Uterus (tissue), 4 donors: Measurements from ENCODE around the gene MAP3K4. TPM values are rescaled to one million over a fixed set of nuclear protein-coding genes. Genes with fewer than 3 reads are reported as not detected.

Experiments used
- DNase-seq, 2 donors: peaks; one replicate each; pipeline ENCODE4 v3.0.0-alpha.2; 2019 to 2020
- H3K27ac ChIP-seq, 2 donors: fragments of 200-600 bp; sonication (generic); 1 replicate in 1 of 2; 2 replicates in 1 of 2; pipeline ENCODE4 v1.5.1; 2016 to 2018
- H3K27me3 ChIP-seq, 2 donors: fragments of 200-600 bp; sonication (generic); one replicate each; pipeline ENCODE4 v1.5.1; 2018 to 2019; ENCODE audit warnings: control low read depth in 1 of 2
- H3K36me3 ChIP-seq, 2 donors: fragments of 200-600 bp; sonication (generic); one replicate each; pipeline ENCODE4 v1.5.1; 2019; ENCODE audit warnings: control low read depth in 1 of 2
- H3K4me1 ChIP-seq, 2 donors: fragments of 200-600 bp; sonication (generic); one replicate each; pipeline ENCODE4 v1.5.1; 2018 to 2019; ENCODE audit warnings: control low read depth in 1 of 2
- H3K4me3 ChIP-seq, 2 donors: fragments of 200-600 bp; sonication (generic); 1 replicate in 1 of 2; 2 replicates in 1 of 2; pipeline ENCODE4 v1.5.1; 2018 to 2019; ENCODE audit warnings: mild to moderate bottlenecking in 1 of 2
- H3K9me3 ChIP-seq, 2 donors: fragments of 200-600 bp; sonication (generic); one replicate each; pipeline ENCODE4 v1.5.1; 2019; ENCODE audit warnings: control low read depth in 1 of 2
- CTCF ChIP-seq, 4 experiments: fragments of 200-600 bp in 2 of 4; fragments of 450-650 bp in 2 of 4; sonication (generic) in 2 of 4; IDR thresholded peaks; one replicate each; pipeline ENCODE4 v1.5.1; 2016 to 2019; ENCODE audit warnings: antibody characterized with exemption in 4 of 4, mild to moderate bottlenecking in 2 of 4, moderate library complexity in 1 of 4
- POLR2A ChIP-seq, 2 donors: fragments of 450-650 bp; IDR thresholded peaks; one replicate each; pipeline ENCODE4 v1.6.1; 2016; ENCODE audit warnings: antibody characterized with exemption in 2 of 2, mild to moderate bottlenecking in 1 of 2, moderate library complexity in 1 of 2
- intact Hi-C: fragments of 100-400 bp; cut with DNase I; formaldehyde crosslinking; loops from one replicate; pipeline ENCODE4 v1.15.1; 2023; ENCODE audit warnings: low total_unique reads
- total RNA-seq, 4 donors: library from RNA; depleted of rRNA in 3 of 4; stranded (reverse); fragments of >200 nt in 3 of 4; gene quantifications; one replicate each; pipeline versions ENCODE4 v1.1.0 to v1.2.4, GENCODE V29; 2014 to 2023
- donor health status: DM: yes; HTN: yes; CAD: no.

Gene MAP3K4
- total RNA-seq, 4 donors from 2014 or later: 24.1 to 82.9 (median 46.6) TPM

DNA sequence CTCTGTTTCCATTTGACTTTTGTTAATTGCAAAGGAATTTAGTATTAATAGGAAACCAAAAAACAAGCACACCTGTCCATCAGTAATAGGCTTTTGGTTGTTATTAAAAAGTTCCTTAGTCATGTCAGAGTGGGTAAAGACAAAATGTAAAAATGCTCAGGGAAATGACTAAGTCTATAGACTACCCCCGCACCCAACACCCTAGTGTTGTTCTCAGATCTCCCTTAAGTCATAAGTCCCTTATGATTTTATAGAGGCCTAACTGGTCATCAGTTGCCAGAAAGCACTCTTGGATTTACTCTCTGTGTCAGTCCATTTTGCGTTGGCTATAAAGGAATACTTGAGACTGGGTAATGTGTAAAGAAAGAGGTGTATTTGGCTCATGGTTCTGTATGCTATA lies 52.8 kb downstream of the MAP3K4 start:
- H3K4me3 ChIP-seq: no peak overlapping the region
- intact Hi-C loops: no loop called here
- no peak overlapping the region for H3K27ac ChIP-seq
- no peaks in the 10 kb centered on the region for H3K27me3 ChIP-seq
- no peaks in the 10 kb centered on the region for H3K4me1 ChIP-seq
- H3K9me3 ChIP-seq: no peaks in the 10 kb centered on the region
- TF ChIP-seq POLR2A (IDR thresholded peaks at IDR 0.05): no peak
- no peaks in the 10 kb centered on the region for H3K36me3 ChIP-seq
- no peak for DNase-seq

- no peak for DNase-seq
- no peaks in the 10 kb centered on the region for H3K4me1 ChIP-seq
Measured at GRCh38 chr6:161048641-161049040, 57.1 kb downstream of the MAP3K4 start.

DNA sequence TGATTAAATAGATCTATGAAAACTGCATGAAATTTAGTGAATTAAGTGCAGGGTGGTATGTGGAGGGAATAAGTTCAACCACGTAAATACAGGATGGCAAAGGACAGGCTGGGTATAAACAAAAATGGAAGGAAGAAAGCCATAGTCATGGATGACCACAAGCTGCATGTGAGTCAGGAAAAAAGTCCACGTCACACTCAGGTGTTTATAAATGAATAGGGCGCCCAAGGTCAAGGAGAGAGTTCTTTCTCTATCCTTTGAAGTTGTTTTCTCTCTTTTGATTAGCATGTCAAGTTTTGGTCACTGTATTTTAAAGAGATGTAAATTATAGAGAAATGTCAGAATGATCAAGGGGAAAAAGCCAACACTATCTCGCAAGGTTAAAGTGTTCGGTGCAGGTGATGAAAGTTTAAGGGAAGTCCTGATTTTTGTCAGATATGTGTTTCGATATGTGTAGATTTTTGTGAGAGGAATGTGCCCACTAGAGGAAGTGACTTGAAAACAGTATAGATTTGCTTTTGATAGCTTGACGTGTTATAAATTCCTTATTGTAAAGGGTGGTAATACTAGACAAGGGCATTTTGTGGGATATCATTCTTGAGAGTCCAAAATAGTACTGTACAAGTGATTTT lies 58.7 kb downstream of the MAP3K4 start:
- Histone ChIP-seq H3K27ac (no peak overlapping the region), H3K9me3 (no peaks in the 10 kb centered on the region), H3K4me3 (no peak overlapping the region), H3K27me3 (no peaks in the 10 kb centered on the region), H3K4me1 (no peaks in the 10 kb centered on the region), H3K36me3 (no peaks in the 10 kb centered on the region)
- DNase-seq: no peak
- intact Hi-C loops: no loop called here
- no peak for TF ChIP-seq CTCF (IDR thresholded peaks at IDR 0.05)
- no peak for TF ChIP-seq POLR2A (IDR thresholded peaks at IDR 0.05)

More at GRCh38 chr6:161048641-161049040, 57.1 kb downstream of the MAP3K4 start:
- intact Hi-C loops: no loop called here
- no peak overlapping the region for H3K4me3 ChIP-seq
- no peaks in the 10 kb centered on the region for H3K27me3 ChIP-seq
- no peak overlapping the region for H3K27ac ChIP-seq
- no peaks in the 10 kb centered on the region for H3K9me3 ChIP-seq
- no peaks in the 10 kb centered on the region for H3K36me3 ChIP-seq
- no peak for TF ChIP-seq POLR2A (IDR thresholded peaks at IDR 0.05)

GRCh38 chr6:161053103-161053502 lies 61.5 kb downstream of the MAP3K4 start:
- Histone ChIP-seq H3K4me1 (no peaks in the 10 kb centered on the region), H3K36me3 (no peaks in the 10 kb centered on the region), H3K27me3 (no peaks in the 10 kb centered on the region), H3K4me3 (no peak overlapping the region), H3K9me3 (no peaks in the 10 kb centered on the region), H3K27ac (no peak overlapping the region)
- DNase-seq: no peak
- no peak for TF ChIP-seq POLR2A (IDR thresholded peaks at IDR 0.05)
- TF ChIP-seq CTCF (IDR thresholded peaks at IDR 0.05): no peak
- intact Hi-C loops: no loop called here

GRCh38 chr6:161054876-161055275 lies 63.3 kb downstream of the MAP3K4 start:
- no peak overlapping the region for H3K27ac ChIP-seq
- H3K36me3 ChIP-seq: no peaks in the 10 kb centered on the region
- intact Hi-C loops: no loop called here
- no peak for DNase-seq
- H3K4me3 ChIP-seq: no peak overlapping the region
- TF ChIP-seq POLR2A (IDR thresholded peaks at IDR 0.05) (no peak), CTCF (IDR thresholded peaks at IDR 0.05) (no peak)
- H3K4me1 ChIP-seq: no peaks in the 10 kb centered on the region
- H3K9me3 ChIP-seq: no peaks in the 10 kb centered on the region
- H3K27me3 ChIP-seq: no peaks in the 10 kb centered on the region

DNA sequence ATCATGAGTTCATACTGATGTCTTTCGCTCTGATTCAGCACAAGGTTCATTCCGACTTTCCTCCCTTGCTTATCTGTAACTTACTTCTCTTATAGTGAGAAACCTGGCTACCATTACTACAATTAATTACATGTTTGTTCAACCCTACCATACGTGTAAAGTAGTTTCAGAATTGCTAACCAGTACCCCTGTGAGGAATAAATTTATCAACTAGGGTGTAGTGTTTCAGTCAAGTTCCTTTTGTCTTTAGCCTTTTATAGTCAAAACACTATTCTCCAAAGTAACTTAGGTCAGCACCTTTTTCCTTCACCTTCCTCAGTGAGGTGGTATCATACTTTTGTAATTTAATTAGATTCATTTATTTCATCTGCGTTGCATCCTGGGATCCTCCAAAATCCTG lies 64.9 kb downstream of the MAP3K4 start:
- DNase-seq: no peak
- H3K27ac ChIP-seq: no peak overlapping the region
- TF ChIP-seq CTCF (IDR thresholded peaks at IDR 0.05): no peak
- no peak for TF ChIP-seq POLR2A (IDR thresholded peaks at IDR 0.05)
- H3K27me3 ChIP-seq: no peaks in the 10 kb centered on the region
- no peaks in the 10 kb centered on the region for H3K4me1 ChIP-seq
- H3K9me3 ChIP-seq: no peaks in the 10 kb centered on the region
- H3K4me3 ChIP-seq: no peak overlapping the region
- intact Hi-C loops: no loop called here
- no peaks in the 10 kb centered on the region for H3K36me3 ChIP-seq
